ENCODE measurements around the gene LINC01488.

The LINC01488 gene

GRCh38 chr11:69481393-69481844, at the start of gene LINC01488:
Gene LINC01488 (plus strand): TSS chr11:69481663.
- DNase-seq (ENCODE audit: low read depth, low spot score), result no peak

GRCh38 chr11:69431893-69432738, 49.3 kb upstream of the LINC01488 start:
- no peak for DNase-seq (ENCODE audit: low read depth, low spot score)

DNA sequence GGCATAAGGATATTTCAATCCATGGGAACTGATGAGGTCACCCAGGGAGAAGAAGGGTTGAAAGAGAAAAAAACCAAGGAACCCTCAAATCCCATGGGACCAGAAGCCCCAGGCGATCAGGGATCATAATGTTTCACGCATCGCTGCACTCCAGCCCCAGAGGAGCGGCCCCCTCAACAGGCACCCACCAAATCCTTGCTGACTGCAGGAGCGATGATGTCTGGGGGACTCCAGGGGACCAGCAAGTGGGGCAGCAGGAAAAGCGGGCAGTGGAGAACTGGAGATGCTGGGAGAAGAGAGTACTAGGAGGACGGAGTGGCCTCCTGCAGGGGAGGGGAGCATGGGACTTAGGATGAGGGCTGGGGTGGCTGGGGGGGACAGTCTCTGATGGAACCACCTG, 47.7 kb upstream of the LINC01488 start:
- DNase-seq (ENCODE audit: low read depth, low spot score), result no peak

DNA sequence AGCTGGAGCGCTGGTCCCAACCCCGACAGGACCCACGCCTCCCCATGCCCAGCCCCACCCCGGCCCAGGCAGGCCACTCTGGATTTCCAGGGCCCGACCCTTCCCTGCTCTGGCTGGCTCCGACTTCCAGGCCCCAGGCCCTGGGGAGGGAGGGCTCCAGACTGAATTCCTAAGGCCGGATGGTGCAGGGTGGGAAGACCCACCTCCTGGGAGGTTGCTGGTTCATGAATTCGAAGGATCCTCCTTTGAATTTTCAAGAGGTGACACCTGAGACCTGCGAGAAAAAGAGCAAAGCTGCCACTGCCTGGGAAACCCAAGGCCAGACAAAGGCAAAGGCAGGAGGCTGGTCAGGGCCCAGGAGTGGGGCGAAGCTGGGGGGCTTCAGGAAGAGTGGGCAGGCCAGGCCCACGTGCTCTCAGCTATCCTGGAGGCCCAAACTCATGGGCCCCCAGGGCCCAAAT, 47.0 kb upstream of the LINC01488 start:
- DNase-seq (ENCODE audit: low read depth, low spot score), result no peak

DNA sequence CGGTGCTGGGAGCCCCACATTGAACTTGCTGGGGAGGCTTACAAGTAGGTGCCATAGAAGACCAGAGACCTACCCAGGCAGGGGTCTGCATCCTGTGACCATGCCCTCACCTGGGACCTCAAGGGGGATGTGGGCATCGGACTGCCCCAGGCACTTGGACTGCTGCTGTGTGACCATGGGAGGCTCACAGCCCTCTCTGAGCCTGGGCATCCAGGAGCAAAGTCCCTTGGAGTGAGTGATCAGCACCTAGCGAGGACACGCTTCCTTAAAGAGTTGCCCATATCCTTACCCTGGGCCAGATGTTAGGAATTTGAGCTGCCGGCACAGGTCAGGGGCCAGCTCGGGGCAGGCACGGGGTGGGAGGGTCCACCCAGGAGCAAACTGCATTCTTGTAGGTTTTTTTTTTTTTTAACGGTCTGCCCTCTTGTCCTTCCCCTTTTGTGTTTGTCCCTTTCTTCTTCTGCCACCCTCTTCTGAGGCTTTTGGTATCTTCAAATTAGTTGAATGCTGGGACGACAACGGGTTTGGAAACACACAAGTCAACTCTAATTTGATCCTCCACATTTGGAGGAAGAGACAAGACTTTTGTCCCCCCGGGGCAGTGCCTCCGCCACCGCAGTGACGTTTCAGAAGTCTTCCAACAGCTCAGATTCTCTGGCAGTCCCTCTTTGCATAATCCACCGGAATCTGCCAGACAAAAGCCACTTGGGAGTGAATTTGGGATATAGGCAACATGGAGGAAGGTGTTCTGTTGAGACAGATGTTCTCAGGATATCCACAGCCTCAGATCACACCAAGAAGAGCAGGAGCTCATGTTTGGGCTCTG, 46.1 kb upstream of the LINC01488 start:
- DNase-seq (ENCODE audit: low read depth, low spot score), result no peak

DNA sequence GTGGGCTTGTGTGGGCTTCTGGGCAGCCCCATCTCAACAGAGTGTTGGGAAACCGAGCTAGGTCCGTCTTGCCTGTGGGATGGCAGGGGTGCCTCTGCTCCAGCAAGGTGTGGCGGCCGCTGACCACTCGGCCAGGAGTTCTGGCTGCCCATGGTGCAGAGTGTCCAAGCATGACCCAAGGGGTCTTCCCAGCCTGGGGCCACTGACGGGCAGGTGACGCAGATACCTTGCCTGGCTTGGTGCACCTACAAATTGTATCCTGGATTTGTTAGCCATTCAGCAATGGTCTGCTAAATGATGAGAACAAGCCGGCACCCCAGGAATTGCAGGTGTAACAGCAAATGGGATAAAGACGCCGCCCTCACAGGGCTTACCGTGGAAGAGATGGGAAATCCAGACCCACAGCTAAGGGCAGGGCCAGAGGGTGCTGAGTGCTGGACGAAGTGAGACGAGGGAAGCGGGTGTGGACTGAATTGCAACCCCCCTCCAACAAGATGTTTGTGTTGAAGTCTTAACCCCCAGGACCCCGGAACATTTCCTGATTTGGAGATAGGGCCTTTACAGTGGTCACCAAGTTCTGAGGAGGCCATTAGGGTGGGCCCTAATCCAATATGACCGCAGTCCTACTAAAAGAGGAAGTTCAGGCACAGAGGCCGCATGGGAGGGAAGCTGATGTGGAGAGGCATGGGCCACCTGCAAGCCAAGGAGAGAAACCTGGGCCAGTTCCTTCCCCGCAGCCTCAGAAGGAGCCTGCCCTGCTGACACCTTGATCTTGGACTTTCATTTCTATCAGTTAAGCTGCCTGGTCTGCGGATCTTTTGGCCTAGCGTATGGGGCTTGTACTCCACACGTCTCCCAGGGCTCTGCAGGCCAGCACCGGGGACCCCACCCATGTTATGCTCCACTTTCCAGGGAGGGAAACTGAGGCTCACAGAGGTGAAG, 45.2 kb upstream of the LINC01488 start:
- DNase-seq (ENCODE audit: low read depth, low spot score), result no peak

- no peak for DNase-seq (ENCODE audit: low read depth, low spot score)
These were observed 44.2 kb upstream of the LINC01488 start for GRCh38 chr11:69437001-69437875.

DNA sequence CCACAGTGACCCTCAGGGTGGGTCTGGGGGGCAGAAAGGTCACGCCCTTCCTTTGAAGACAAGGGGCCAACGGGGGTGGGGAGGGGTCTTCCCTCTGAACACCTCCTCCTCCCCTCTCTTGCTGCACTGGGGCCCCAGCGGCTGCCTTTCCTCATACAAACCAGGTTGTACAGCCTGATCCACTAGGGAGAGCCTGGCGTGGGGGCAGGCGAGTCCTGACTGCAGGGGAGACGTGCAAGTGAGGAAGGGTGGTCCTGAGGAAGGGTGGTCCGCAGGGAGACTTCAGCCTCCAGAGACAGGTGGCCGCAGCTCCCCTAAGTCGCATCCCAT, 43.6 kb upstream of the LINC01488 start:
- DNase-seq (ENCODE audit: low read depth, low spot score), result no peak

DNA sequence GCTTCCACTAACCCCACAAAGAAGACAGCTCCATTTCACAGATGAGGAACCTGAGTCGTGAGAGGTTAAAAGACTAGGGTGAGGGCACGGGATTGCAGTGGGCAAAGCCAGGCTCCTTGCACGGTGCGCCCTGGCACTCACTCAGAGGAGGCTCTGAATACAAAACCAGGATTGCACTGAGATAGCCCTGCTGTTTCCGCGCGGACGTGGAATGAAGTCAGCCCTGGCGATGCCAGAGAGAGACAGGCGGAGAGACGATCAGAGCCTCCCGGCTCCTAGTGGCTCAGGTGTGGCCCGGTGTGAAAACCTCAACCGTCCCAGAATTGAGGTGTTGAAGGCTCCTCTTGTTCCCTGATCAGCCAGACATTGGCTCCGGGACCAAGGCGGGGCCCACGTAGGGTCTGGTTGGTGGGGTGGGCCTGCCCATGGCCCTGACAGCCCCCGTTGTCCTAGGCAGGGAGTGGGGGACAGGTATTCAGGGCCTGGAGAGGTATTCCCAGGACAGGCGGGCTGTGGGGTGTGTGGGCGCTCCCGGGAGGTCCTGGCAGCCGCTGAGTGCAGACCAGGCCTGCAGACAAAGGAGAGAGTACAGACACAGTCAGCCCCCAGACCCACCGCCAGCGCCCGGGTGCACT, 43.1 kb upstream of the LINC01488 start:
- no peak for DNase-seq (ENCODE audit: low read depth, low spot score)

- DNase-seq (ENCODE audit: low read depth, low spot score), result no peak
These were observed 42.3 kb upstream of the LINC01488 start for GRCh38 chr11:69439127-69439526.

DNA sequence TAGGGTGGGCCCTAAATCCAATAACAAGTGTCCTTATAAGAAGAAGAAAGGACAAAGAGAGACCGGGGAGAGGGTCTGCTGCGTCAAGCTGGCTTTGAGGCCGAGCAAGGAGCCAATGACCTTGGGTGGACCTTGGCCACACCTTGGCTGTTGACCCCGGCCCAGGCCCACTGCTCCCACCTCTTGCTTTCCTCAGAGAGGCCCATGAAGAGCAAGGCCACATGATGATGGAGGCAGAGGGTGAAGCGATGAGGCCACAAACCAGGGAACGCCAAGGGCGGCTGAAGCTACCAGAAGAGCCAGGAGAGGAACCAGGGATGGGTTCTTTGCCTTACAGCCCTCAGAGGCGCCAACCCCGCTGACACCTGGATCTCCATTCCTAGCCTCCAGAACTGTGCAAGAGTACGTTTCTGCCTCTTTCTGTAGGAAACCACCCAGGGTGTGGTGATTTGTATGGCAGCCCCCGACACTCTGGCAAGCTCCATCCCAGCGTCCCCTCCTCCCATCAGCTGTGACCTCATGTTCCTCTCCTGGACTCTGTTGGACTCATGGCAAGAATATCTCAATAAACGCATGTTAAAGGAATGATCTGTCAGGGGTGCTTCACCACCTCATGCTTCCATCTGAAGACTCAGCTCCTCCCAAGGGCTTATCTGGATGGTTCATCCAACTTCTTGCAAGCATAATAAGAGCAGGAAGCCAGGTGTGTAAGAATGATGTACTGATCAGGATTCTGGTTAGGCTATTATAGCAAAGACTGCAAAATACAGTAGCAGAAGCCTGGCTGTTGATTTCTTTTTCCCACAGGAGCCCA, 41.6 kb upstream of the LINC01488 start:
- no peak for DNase-seq (ENCODE audit: low read depth, low spot score)

- no peak for DNase-seq (ENCODE audit: low read depth, low spot score)
These were observed 40.6 kb upstream of the LINC01488 start for GRCh38 chr11:69440876-69441275.

DNA sequence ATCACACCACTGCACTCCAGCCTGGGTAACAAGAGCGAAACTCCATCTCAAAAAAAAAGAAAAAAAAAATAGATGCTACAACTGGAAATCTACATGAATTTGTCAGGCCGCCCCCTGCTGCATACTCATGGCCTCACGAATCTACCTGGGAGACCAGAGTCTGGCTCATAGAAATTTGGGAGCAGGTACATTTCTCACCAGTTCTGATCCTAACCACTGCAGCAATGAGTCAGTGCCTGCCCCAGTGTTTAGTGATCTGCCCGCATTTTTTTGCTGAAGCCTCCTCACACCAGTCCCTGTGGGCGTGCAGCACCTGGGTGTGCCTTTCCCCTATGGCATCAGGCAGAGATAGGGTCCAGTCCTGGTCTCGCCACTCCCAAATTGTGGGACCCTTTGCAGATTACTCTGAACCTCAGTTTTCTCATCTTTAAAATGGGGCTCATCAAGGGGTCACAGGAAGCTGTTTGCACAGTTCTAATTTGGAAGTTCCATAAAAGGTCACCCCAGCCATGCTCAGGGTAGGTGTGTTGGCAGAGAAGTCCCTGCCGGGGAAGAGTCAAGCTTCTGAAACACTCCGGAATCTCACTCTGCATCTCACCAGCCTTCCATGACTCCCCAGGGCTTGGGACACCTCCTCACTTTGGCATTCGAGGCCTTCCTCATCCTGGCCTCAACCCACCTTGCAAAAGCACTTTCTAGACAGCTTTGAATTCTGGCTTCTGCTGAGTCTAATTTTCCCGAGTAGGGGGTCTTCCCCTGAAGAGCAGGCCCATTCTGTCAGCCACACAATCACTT, 39.3 kb upstream of the LINC01488 start:
- no peak for DNase-seq (ENCODE audit: low read depth, low spot score)

- DNase-seq (ENCODE audit: low read depth, low spot score), result no peak
These were observed 38.7 kb upstream of the LINC01488 start for GRCh38 chr11:69442807-69443137.

DNA sequence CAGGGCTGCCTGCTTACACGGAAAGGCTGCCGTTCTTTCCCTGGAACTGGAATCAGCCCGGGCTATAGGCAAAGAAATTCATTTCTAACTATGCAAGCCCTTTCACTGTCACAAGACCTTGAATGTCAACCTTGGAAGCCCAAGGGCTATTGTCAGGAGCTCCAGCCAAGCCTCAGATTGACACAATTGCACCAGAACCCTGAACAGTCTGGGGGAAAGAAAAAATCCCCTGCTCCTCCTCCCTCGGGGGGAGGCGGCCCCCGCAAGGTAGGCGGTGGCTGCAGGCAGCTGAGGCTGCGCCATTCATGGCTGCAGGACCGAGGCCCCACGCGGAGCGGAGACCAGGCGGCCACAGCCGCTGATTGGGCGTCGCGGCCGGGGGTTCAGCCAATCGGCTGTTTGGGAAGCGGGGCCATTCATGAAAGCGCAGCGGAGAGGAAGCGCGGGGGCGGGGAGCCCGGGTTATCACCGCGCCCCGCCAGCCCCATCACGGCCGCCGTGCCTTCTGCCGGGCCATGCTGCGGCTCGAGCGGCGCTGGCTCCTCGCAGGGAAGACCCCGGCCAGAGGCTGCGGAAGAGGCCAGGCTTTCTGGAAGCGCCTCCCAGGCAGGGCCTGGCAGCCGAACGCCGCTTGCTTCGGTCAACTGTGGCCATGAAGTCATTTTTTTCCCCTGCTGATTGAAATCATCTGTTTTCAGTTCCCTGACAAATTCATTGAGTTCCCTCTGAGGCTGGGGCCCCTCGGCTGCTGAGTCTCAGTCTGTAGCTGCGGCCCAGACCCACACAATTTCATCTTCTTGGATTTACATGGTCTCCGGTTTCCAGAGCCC, 38.1 kb upstream of the LINC01488 start:
- peak; percentile 17 for DNase-seq (ENCODE audit: low read depth, low spot score)

GRCh38 chr11:69443968-69444364, 37.5 kb upstream of the LINC01488 start:
- DNase-seq (ENCODE audit: low read depth, low spot score), result no peak

DNA sequence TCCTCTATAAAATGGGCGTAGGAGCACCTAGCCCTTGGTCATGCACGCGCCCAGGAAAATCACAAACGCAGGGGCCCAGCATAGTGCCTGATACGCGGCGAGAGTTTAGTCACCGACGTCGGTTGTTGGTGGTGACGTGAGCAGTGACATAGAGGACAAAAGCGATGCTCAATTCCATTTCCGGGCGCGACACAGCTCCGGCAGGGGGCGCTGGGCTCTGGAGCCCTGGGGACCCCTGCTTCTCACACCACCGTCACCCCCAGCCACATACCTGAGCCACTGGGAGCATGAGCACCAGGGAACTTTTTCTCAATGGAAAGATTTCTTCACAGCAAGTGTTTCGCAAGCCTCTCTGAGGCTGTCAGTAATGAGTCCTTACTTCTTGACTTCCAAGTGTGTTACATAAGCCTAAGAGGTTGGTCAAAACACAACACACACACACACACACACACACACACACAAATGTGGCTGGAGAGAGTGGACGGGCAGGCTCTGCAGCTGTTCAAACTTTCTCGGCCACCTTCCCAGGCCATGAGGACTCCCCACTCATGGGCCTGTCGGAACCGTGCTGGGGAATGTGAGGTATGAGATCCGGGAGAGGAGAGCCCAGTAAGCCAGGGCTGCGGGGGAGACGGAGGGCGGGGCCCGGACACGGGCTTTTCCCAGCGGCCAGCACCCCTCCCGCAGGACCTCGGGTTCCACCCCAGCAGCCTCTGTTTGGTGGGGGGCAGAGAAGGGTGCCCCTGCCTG, 36.9 kb upstream of the LINC01488 start:
- no peak for DNase-seq (ENCODE audit: low read depth, low spot score)
